Stromal cell of bone marrow (primary cell): ENCODE results near the gene GPR156.

ENCODE experiments used
- DNase-seq: peaks from one replicate; pipeline ENCODE4 v3.0.0-alpha.2; 2012; ENCODE audit warnings: low read depth

GPR156 gene

DNA sequence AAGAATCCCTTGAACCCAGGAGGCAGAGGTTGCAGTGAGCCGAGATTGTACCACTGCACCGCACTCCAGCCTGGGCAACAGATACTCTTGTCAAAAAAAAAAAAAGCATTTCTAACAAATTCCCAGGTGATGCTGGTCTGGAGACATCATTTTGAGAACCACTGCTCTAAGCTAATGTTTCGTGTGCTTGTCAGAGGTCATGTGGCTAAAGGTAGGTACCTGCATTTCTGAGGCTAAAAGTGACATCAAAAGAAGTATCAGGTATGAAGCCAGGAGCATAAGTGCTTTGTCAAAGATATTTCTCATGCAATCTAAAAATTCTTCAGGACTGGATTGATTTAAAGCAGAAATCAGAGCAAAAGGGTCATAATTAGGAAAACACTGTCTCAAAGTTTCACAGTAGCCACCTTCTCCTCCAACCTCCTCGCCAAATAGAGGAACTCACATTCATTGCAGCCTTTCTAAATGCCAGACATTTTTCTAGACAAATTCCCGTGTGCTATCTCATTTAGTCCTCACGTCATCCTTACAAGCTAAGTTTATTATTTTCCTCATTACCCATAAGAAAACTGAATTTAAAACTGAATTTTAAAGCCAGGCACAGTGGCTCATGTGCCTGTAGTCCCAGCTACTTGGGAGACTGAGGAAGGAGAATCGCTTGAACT, 165.0 kb downstream of the GPR156 start:
- no peak for DNase-seq
